ENCODE results near the gene SMAD6.

GRCh38 chr15:66725464-66725785 lies 23.4 kb downstream of the SMAD6 start:
- TF ChIP-seq EP300 (conservative IDR thresholded peaks at IDR 0.05; ENCODE audit: poor library complexity, severe bottlenecking), result no peak
- no peak for TF ChIP-seq CTCF (IDR thresholded peaks at IDR 0.05; ENCODE audit: poor library complexity, severe bottlenecking)
- TF ChIP-seq RAD21 (conservative IDR thresholded peaks at IDR 0.05), result no peak
- TF ChIP-seq MXI1 (conservative IDR thresholded peaks at IDR 0.05; ENCODE audit: poor library complexity, severe bottlenecking), result no peak
- no peak for TF ChIP-seq TAF1 (IDR thresholded peaks at IDR 0.05; ENCODE audit: low read depth)
- no peak for TF ChIP-seq EZH2 (IDR thresholded peaks at IDR 0.05; ENCODE audit: borderline replicate concordance, insufficient read depth, low read length, poor library complexity, severe bottlenecking)
- TF ChIP-seq POLR2AphosphoS5 (IDR thresholded peaks at IDR 0.05), result no peak
- no peak for TF ChIP-seq SMC3 (conservative IDR thresholded peaks at IDR 0.05; ENCODE audit: poor library complexity)
- no peak for TF ChIP-seq REST (IDR thresholded peaks at IDR 0.05; ENCODE audit: borderline replicate concordance)

Measured in neural cell (in vitro differentiated cells).